Right atrium auricular region (tissue), 2 donors: ENCODE data around the gene TMEM37. TPM values are rescaled to one million over a fixed set of nuclear protein-coding genes. Genes with fewer than 3 reads are reported as not detected.

Source experiments
- DNase-seq: peaks from one replicate; pipeline ENCODE4 v3.0.0-alpha.2; 2019; ENCODE audit warnings: low spot score
- H3K27ac ChIP-seq, 2 donors: fragments of 200-600 bp; sonication (generic); 1 replicate in 1 of 2; 2 replicates in 1 of 2; pipeline ENCODE4 v1.5.1; 2016 to 2019
- H3K27me3 ChIP-seq, 2 donors: fragments of 200-600 bp; sonication (generic); one replicate each; pipeline versions ENCODE4 v1.5.1 to v1.6.0; 2017 to 2019
- H3K36me3 ChIP-seq: fragments of 200-600 bp; sonication (generic); one replicate; pipeline ENCODE4 v1.5.1; 2016
- H3K4me1 ChIP-seq, 2 donors: fragments of 200-600 bp; sonication (generic); one replicate each; pipeline versions ENCODE4 v1.5.1 to v1.6.0; 2017 to 2019
- H3K4me3 ChIP-seq, 2 donors: fragments of 200-600 bp; sonication (generic); 1 replicate in 1 of 2; 2 replicates in 1 of 2; pipeline ENCODE4 v1.5.1; 2017 to 2019; ENCODE audit warnings: mild to moderate bottlenecking in 1 of 2, moderate library complexity in 1 of 2
- H3K9me3 ChIP-seq, 2 donors: fragments of 200-600 bp; sonication (generic); one replicate each; pipeline ENCODE4 v1.5.1; 2019
- total RNA-seq, 2 donors: library from RNA; depleted of rRNA; stranded (reverse); fragments of >200 nt; gene quantifications; one replicate each; pipeline ENCODE4 v1.1.0, GENCODE V29; 2016
- TF ChIP-seq, protein P1 (sequence below), 2 donors: fragments of 200-600 bp; sonication (generic); IDR thresholded peaks; one replicate each; pipeline ENCODE4 v1.5.1; 2019; ENCODE audit warnings: antibody characterized with exemption in 2 of 2

TMEM37 gene
- total RNA-seq, 2 donors from 2014 or later, result 3.3 to 5.4 TPM

DNA sequence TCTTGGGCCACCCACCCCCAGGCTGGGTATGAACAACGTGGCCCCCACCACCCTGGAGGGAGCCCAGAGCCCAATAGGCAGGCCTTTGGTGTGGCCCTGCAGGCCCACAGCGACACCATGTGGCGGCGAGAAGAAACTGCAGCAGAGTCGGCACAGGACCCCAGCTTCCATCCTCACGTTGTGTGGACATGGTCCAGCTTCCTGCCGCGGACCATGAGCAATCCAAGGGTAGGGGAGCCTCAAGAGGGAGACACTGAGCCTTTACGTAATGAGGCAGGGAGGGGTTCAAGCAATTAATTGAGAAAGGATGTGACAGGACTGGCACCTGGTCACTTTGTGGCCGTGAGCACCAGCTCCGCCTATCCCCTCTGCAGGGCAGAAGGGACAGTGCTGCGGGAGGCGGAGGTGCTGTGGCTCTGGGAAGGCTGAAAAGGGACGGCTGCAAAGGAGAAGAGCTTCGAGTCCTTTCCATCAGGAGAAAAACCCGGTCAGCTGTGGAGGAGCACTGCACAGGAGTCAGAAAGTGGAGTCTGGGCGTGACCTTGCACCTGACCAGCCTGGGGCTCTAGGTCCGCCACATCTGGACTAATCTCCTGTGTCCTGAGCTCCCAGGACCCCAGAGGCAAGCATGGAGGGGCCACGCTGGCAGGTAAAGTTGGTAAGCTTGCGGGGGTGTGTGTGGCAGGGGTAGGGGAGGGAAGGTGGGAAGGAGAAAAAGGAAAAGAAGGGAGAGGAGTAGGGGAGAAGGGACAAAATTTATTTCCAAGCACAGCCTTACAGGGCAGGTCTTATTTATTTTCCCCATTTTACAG lies 44.9 kb downstream of the TMEM37 start:
- TF ChIP-seq, protein P1, sequence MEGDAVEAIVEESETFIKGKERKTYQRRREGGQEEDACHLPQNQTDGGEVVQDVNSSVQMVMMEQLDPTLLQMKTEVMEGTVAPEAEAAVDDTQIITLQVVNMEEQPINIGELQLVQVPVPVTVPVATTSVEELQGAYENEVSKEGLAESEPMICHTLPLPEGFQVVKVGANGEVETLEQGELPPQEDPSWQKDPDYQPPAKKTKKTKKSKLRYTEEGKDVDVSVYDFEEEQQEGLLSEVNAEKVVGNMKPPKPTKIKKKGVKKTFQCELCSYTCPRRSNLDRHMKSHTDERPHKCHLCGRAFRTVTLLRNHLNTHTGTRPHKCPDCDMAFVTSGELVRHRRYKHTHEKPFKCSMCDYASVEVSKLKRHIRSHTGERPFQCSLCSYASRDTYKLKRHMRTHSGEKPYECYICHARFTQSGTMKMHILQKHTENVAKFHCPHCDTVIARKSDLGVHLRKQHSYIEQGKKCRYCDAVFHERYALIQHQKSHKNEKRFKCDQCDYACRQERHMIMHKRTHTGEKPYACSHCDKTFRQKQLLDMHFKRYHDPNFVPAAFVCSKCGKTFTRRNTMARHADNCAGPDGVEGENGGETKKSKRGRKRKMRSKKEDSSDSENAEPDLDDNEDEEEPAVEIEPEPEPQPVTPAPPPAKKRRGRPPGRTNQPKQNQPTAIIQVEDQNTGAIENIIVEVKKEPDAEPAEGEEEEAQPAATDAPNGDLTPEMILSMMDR (IDR thresholded peaks at IDR 0.05), result peak; percentile 94 to 98
- no peak overlapping the region for H3K27ac ChIP-seq
- peak overlapping the region in 1 of 2 donors; percentile 11 for H3K4me3 ChIP-seq
- no peaks in the 10 kb centered on the region for H3K36me3 ChIP-seq
- peak; percentile 64 for DNase-seq
- H3K27me3 ChIP-seq, result no peaks in the 10 kb centered on the region
- no peaks in the 10 kb centered on the region for H3K9me3 ChIP-seq
- H3K4me1 ChIP-seq, result peaks cover 0 to 23% of the 10 kb centered on the region in 2 donors

DNA sequence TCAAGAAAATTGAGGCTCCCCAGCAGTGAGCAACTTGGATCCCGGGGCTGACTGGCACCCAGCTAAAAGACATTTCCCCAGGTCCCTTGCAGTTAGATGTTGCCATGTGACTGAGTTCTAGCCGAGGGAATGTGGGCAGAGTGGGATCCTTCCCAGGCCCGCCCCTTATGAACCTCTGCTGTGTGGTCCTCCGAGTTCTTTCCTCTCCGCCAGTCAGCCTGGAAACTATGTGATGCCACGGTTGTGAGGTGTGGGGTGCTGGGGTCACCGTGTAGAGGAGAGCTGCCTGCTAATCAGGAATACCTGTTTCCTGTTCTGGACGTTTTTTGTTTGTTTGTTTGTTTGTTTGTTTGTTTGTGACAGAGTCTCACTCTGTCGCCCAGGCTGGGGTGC lies 45.5 kb downstream of the TMEM37 start:
- H3K4me1 ChIP-seq, result peaks cover 0 to 29% of the 10 kb centered on the region in 2 donors
- no peak overlapping the region for H3K27ac ChIP-seq
- no peaks in the 10 kb centered on the region for H3K27me3 ChIP-seq
- H3K4me3 ChIP-seq, result no peak overlapping the region
- H3K36me3 ChIP-seq, result no peaks in the 10 kb centered on the region
- H3K9me3 ChIP-seq, result no peaks in the 10 kb centered on the region
- TF ChIP-seq, protein P1 (IDR thresholded peaks at IDR 0.05), result no peak
- DNase-seq, result peak; percentile 50

DNA sequence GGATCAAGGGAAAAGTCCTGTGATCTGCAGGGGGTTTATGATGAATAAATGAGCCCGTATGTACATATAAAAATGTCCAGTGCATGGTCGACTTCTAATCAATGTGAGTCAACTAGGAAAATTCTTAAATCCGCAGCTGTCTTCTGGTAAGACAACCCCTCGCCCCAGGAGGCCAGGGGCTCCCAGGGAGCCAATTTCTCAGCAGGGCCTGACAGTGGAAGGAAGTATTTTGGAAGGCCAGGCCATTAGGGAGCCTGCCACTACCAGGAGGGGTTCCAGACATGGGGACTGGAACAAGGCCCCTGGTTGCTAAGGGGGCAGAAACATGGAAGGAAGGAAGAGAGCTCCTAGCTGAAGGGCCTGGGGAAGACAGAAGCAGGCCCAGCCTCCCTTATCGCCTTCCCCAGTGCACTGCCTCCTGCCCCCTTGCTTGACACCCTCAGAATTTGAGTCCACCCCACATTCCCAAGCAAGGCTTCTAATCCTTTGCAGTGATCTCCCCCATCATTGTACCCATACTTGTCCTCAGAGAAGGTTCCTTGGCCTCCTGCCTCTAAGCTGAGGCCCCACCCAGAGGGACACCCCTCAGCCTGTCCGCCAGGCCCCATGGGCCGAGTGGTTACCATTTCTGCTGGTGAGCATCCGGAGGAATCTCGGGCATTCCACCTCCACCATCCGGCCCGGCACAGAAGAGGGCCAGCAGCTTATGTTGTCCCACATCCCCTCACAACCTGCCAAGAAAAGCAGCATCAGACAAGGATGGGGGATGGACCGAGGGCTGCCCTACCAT lies 46.7 kb downstream of the TMEM37 start:
- peaks cover 0 to 42% of the 10 kb centered on the region in 2 donors for H3K4me1 ChIP-seq
- DNase-seq, result peak; percentile 47
- H3K36me3 ChIP-seq, result no peaks in the 10 kb centered on the region
- TF ChIP-seq, protein P1 (IDR thresholded peaks at IDR 0.05), result no peak
- H3K4me3 ChIP-seq, result no peak overlapping the region
- no peaks in the 10 kb centered on the region for H3K9me3 ChIP-seq
- no peaks in the 10 kb centered on the region for H3K27me3 ChIP-seq
- no peak overlapping the region for H3K27ac ChIP-seq

DNA sequence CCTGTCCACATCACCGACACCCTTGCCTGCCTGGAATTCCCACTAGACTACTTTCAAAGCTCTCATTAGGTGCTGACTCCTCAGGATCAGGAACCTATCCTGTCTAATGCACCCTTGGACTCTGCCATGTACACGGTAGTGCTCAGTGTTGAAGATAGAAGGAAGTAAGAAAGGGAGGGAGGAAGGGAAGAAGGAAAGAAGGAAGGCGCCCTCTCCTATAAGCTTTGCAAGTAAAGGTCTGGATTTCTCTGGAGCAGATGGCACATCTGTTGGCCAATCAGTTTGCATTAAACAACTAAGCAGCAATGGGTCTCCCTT lies 47.3 kb downstream of the TMEM37 start:
- no peaks in the 10 kb centered on the region for H3K27me3 ChIP-seq
- no peak for DNase-seq
- TF ChIP-seq, protein P1 (IDR thresholded peaks at IDR 0.05), result no peak
- no peaks in the 10 kb centered on the region for H3K9me3 ChIP-seq
- no peak overlapping the region for H3K4me3 ChIP-seq
- peaks cover 0 to 46% of the 10 kb centered on the region in 2 donors for H3K4me1 ChIP-seq
- H3K27ac ChIP-seq, result no peak overlapping the region
- H3K36me3 ChIP-seq, result no peaks in the 10 kb centered on the region

DNA sequence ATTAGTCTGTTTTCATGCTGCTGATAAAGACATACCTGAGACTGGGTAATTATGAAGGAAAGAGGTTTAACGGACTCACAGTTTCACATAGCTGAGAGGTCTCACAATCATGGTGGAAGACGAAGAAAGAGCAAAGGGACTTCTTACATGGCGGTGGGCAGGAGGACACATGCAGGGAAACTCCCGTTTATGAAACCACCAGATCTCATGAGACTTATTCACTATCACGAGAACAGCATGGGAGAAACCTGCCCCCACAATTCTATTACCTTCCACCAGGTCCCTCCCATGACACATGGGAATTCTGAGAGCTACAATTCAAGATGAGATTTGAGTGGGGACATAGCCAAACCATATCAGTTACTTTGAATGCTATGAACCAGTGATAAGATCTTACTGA lies 48.5 kb downstream of the TMEM37 start:
- no peak overlapping the region for H3K4me3 ChIP-seq
- H3K27me3 ChIP-seq, result no peaks in the 10 kb centered on the region
- no peak for DNase-seq
- TF ChIP-seq, protein P1 (IDR thresholded peaks at IDR 0.05), result no peak
- peak overlapping the region; percentile 79 to 94 for H3K27ac ChIP-seq
- peaks cover 0 to 53% of the 10 kb centered on the region in 2 donors for H3K4me1 ChIP-seq
- no peaks in the 10 kb centered on the region for H3K9me3 ChIP-seq
- H3K36me3 ChIP-seq, result no peaks in the 10 kb centered on the region
